ENCODE data around the gene ABLIM3. TPM values are rescaled to one million over a fixed set of nuclear protein-coding genes. Genes with fewer than 3 reads are reported as not detected.

The ABLIM3 gene
- total and polyA plus RNA-seq, 2 donors (not counting 3 experiments of a cell fraction or from before 2014, with no cell fraction given), result 16.7 to 42.1 TPM

- DNase-seq (ENCODE audit: low read depth, low spot score), result no peak
- FAIRE-seq, result no peak
- Histone ChIP-seq H3K36me3 (ENCODE audit: control insufficient read depth in 2 of 2, extremely low read depth in 1 of 2, insufficient read depth in 2 of 2, low read length in 2 of 2) (no peaks in the 10 kb centered on the region), H3K27me3 (ENCODE audit: control insufficient read depth in 2 of 2, insufficient read depth in 2 of 2, low read length in 2 of 2) (no peaks in the 10 kb centered on the region), H3K79me2 (ENCODE audit: control insufficient read depth, insufficient read depth, low read length) (no peaks in the 10 kb centered on the region), H3K27ac (ENCODE audit: insufficient read depth, low read depth, low read length) (peak overlapping the region; percentile 64), H4K20me1 (replicated peaks; ENCODE audit: control insufficient read depth, extremely low read depth, insufficient read depth, low read length) (no peaks in the 10 kb centered on the region), H3K9me1 (replicated peaks; ENCODE audit: control insufficient read depth, extremely low read depth, insufficient read depth, low read length) (no peaks in the 10 kb centered on the region), H3K4me3 (replicated peaks in 1 of 3; ENCODE audit: insufficient read depth in 1 of 3, low read depth in 1 of 3, low read length in 3 of 3) (no peak overlapping the region), H2AFZ (ENCODE audit: low read depth, low read length) (no peak overlapping the region), H3K4me2 (ENCODE audit: insufficient read depth, low read length) (peak overlapping the region; percentile 50), H3K9me3 (replicated peaks; ENCODE audit: control insufficient read depth, insufficient read depth, low read length) (no peaks in the 10 kb centered on the region), H3K4me1 (ENCODE audit: control insufficient read depth, extremely low read depth, insufficient read depth, low read length) (peaks cover 36% of the 10 kb centered on the region), H3K9ac (replicated peaks; ENCODE audit: extremely low read depth, insufficient read depth, low read length) (no peak overlapping the region)
- CTCF ChIA-PET, result interaction anchor here (0.7 to 2.4 kb wide), 2 partner anchors 18 to 70 kb away, joined by 3 to 18 read pairs; partner anchors contain the start of gene ABLIM3
- intact Hi-C loops (cut with micrococcal nuclease), result no loop called here
- no peak for TF ChIP-seq POLR2AphosphoS5 (IDR thresholded peaks at IDR 0.05; ENCODE audit: insufficient read depth, low read depth, low read length)
- TF ChIP-seq JUN (IDR thresholded peaks at IDR 0.05; ENCODE audit: borderline replicate concordance, insufficient read depth, insufficient read length, low read depth), result no peak
- TF ChIP-seq POLR2A (IDR thresholded peaks at IDR 0.05; ENCODE audit: low read depth, low read length), result no peak
- TF ChIP-seq EZH2 (IDR thresholded peaks at IDR 0.05; ENCODE audit: borderline replicate concordance, low read depth, low read length, severe bottlenecking), result no peak
- TF ChIP-seq, protein P1, sequence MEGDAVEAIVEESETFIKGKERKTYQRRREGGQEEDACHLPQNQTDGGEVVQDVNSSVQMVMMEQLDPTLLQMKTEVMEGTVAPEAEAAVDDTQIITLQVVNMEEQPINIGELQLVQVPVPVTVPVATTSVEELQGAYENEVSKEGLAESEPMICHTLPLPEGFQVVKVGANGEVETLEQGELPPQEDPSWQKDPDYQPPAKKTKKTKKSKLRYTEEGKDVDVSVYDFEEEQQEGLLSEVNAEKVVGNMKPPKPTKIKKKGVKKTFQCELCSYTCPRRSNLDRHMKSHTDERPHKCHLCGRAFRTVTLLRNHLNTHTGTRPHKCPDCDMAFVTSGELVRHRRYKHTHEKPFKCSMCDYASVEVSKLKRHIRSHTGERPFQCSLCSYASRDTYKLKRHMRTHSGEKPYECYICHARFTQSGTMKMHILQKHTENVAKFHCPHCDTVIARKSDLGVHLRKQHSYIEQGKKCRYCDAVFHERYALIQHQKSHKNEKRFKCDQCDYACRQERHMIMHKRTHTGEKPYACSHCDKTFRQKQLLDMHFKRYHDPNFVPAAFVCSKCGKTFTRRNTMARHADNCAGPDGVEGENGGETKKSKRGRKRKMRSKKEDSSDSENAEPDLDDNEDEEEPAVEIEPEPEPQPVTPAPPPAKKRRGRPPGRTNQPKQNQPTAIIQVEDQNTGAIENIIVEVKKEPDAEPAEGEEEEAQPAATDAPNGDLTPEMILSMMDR (IDR thresholded peaks at IDR 0.05; ENCODE audit: extremely low read depth in 1 of 2, insufficient read depth in 1 of 2, low read depth in 1 of 2, low read length in 2 of 2), result no peak
- TF ChIP-seq, protein P2, sequence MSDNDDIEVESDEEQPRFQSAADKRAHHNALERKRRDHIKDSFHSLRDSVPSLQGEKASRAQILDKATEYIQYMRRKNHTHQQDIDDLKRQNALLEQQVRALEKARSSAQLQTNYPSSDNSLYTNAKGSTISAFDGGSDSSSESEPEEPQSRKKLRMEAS (IDR thresholded peaks at IDR 0.05; ENCODE audit: insufficient read depth, insufficient read length), result no peak
- no peak for TF ChIP-seq FOS (IDR thresholded peaks at IDR 0.05; ENCODE audit: borderline replicate concordance, insufficient read depth, low read length)
- no peak for TF ChIP-seq MYC (IDR thresholded peaks at IDR 0.05; ENCODE audit: low read depth, low read length)
- TF ChIP-seq GATA2 (IDR thresholded peaks at IDR 0.05; ENCODE audit: insufficient read depth, insufficient read length, low read depth, low read length), result no peak
- dilution Hi-C loops (cut with MboI; ENCODE audit: extremely low pct_ligation_motif_present, low sequenced_read_pairs), result no loop called here
- no TSS peak for BruUV-seq (replicated peaks)
- POLR2A ChIA-PET, result no interaction called here
These were observed 69.7 kb downstream of the ABLIM3 start for GRCh38 chr5:149210968-149211490.
